Tibial artery (tissue), 4 donors: ENCODE measurements around the gene PROB1.
A peak's percentile ranks its signal among the peaks of the same experiment; 100 is the strongest.
"Not testable (repeated sequence)": the region's sequence is repeated elsewhere in the genome, so short reads cannot be mapped to it uniquely, and the experiment has no call there.

Experiments
- DNase-seq, 2 donors: peaks; one replicate each; pipeline ENCODE4 v3.0.0-alpha.2; 2019
- H3K27ac ChIP-seq, 2 donors: fragments of 200-600 bp; sonication (generic) in 1 of 2; 1 replicate in 1 of 2; 2 replicates in 1 of 2; pipeline ENCODE4 v1.5.1; 2018 to 2019; ENCODE audit warnings: mild to moderate bottlenecking in 1 of 2
- H3K27me3 ChIP-seq, 2 donors: fragments of 200-600 bp; sonication (generic) in 1 of 2; one replicate each; pipeline versions ENCODE4 v1.5.1 to v1.6.0; 2016 to 2019
- H3K36me3 ChIP-seq, 3 donors: fragments of 200-600 bp; sonication (generic) in 2 of 3; one replicate each; pipeline ENCODE4 v1.5.1; 2016 to 2019; ENCODE audit warnings: mild to moderate bottlenecking in 2 of 3
- H3K4me1 ChIP-seq, 4 donors: fragments of 200-600 bp; sonication (generic) in 2 of 4; 1 replicate in 3 of 4; 2 replicates in 1 of 4; pipeline ENCODE4 v1.5.1; 2016 to 2019
- H3K4me3 ChIP-seq, 2 donors: fragments of 200-600 bp; sonication (generic) in 1 of 2; 1 replicate in 1 of 2; 2 replicates in 1 of 2; pipeline ENCODE4 v1.5.1; 2018 to 2019; ENCODE audit warnings: mild to moderate bottlenecking in 2 of 2
- H3K9me3 ChIP-seq, 3 donors: fragments of 200-600 bp; sonication (generic) in 1 of 3; one replicate each; pipeline ENCODE4 v1.5.1; 2016 to 2019
- CTCF ChIP-seq, 2 experiments: fragments of 200-600 bp in 1 of 2; fragments of 450-650 bp in 1 of 2; IDR thresholded peaks; one replicate each; pipeline ENCODE4 v1.5.1; 2017 to 2019; ENCODE audit warnings: antibody characterized with exemption in 2 of 2, mild to moderate bottlenecking in 1 of 2, moderate library complexity in 1 of 2
- intact Hi-C: fragments of 100-400 bp; cut with DNase I; formaldehyde crosslinking; loops from one replicate; pipeline ENCODE4 v1.15.0; 2023; ENCODE audit warnings: low total_unique reads

The PROB1 gene

GRCh38 chr5:139410993-139411828 lies 16.3 kb upstream of the PROB1 start:
- peaks cover 9 to 21% (median 14%) of the 10 kb centered on the region in 3 donors for H3K36me3 ChIP-seq
- TF ChIP-seq CTCF (IDR thresholded peaks at IDR 0.05), result no peak
- DNase-seq, result peak in 1 of 2 donors; percentile 76
- H3K9me3 ChIP-seq, result no peaks in the 10 kb centered on the region
- intact Hi-C loops, result no loop called here
- peak overlapping the region; percentile 58 to 64 for H3K27ac ChIP-seq
- H3K4me3 ChIP-seq, result no peak overlapping the region
- H3K27me3 ChIP-seq, result no peaks in the 10 kb centered on the region
- peaks cover 0 to 37% (median 14%) of the 10 kb centered on the region in 4 donors for H3K4me1 ChIP-seq

DNA sequence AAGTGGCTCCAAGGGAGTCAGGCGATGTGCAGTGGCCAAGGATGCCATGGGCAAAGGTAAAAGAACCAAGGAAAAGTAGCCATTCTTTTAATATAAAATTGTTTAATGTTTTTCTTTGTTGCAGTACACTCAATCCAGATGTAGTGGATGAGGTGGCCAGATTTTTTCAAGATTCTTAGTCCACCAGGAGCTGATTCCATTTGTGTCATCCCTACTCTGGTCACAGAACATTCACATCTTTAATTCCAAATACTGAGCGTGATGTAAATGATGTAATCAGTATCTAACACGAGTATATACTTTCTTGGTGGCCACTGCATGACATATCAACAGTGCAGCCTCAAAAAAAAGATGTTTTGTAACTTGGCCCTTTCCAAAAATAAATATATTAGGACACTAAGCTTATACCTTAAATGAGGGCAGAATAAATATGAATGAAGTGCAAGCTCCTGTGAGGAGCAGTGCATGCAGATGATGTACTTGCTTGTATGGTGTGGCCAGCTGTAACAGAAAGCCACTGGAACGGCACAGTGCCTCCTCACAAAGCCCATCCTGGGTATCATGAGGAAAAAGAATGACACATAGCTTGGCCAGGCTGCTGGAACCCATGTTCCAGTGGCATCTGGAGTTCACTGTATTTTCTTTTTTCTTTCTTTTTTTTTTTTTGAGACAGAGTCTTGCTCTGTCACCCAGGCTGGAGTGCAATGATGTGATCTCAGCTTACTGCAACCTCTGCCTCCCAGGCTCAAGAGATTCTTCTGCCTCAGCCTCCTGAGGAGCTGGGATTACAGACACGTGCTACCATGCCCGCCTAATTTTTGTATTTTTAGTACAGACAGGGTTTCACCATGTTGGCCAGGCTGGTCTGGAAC lies 15.5 kb upstream of the PROB1 start:
- Histone ChIP-seq H3K36me3 (peaks cover 9 to 21% (median 14%) of the 10 kb centered on the region in 3 donors), H3K27me3 (no peaks in the 10 kb centered on the region), H3K27ac (peak overlapping the region; percentile 58 to 64), H3K4me3 (no peak overlapping the region), H3K9me3 (no peaks in the 10 kb centered on the region), H3K4me1 (peaks cover 0 to 28% (median 9%) of the 10 kb centered on the region in 4 donors)
- intact Hi-C loops, result no loop called here
- TF ChIP-seq CTCF (IDR thresholded peaks at IDR 0.05), result no peak
- DNase-seq, result no peak

DNA sequence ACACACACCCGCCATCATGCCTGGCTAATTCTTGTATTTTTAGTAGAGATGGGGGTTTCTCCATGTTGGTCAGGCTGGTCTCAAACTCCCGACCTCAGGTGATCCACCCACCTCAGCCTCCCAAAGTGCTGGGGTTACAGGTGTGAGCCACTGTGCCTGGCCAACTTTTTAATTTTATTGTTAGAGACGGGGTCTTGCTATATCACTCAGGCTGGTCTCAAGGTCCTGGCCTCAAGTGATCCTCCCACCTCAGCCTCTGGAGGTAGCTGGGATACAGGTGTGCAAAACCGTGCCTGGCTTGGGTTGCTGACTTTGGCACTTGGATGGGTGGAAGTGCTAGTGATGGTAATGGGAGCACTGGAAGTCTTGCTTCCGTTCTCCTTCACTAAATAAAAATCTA lies 14.2 kb upstream of the PROB1 start:
- DNase-seq, H3K4me3 ChIP-seq, H3K9me3 ChIP-seq, intact Hi-C loops, H3K27me3 ChIP-seq, H3K27ac ChIP-seq: not testable (repeated sequence)
- H3K36me3 ChIP-seq, result peaks cover 9 to 21% (median 12%) of the 10 kb centered on the region in 3 donors
- H3K4me1 ChIP-seq, result peaks cover 0 to 25% (median 10%) of the 10 kb centered on the region in 4 donors

GRCh38 chr5:139408191-139408590 lies 13.3 kb upstream of the PROB1 start:
- no peak for DNase-seq
- Histone ChIP-seq H3K4me1 (peaks cover 0 to 28% (median 14%) of the 10 kb centered on the region in 4 donors), H3K27ac (no peak overlapping the region), H3K4me3 (no peak overlapping the region), H3K9me3 (no peaks in the 10 kb centered on the region), H3K27me3 (no peaks in the 10 kb centered on the region), H3K36me3 (peaks cover 3 to 13% (median 5%) of the 10 kb centered on the region in 3 donors)
- no peak for TF ChIP-seq CTCF (IDR thresholded peaks at IDR 0.05)
- intact Hi-C loops, result no loop called here

GRCh38 chr5:139407517-139407916 lies 12.6 kb upstream of the PROB1 start:
- Histone ChIP-seq H3K27me3 (no peaks in the 10 kb centered on the region), H3K27ac (no peak overlapping the region), H3K9me3 (no peaks in the 10 kb centered on the region), H3K4me3 (no peak overlapping the region), H3K4me1 (peaks cover 0 to 34% (median 17%) of the 10 kb centered on the region in 4 donors), H3K36me3 (peaks cover 0 to 6% (median 0%) of the 10 kb centered on the region in 3 donors)
- no peak for TF ChIP-seq CTCF (IDR thresholded peaks at IDR 0.05)
- intact Hi-C loops, result no loop called here
- no peak for DNase-seq
